GM12801 (cell line): ENCODE results near the gene EP400.

Source experiments
- CTCF ChIP-seq: IDR thresholded peaks from one replicate; pipeline ENCODE4 v1.5.1; 2011; ENCODE audit warnings: control low read depth; ENCODE audit not compliant: insufficient read length; ENCODE audit errors: extremely low read depth

EP400 gene

GRCh38 chr12:132061641-132062430, 112.1 kb downstream of the EP400 start:
- no peak for TF ChIP-seq CTCF

- TF ChIP-seq CTCF: no peak
Measured at GRCh38 chr12:132062481-132062880, 112.7 kb downstream of the EP400 start.

- no peak for TF ChIP-seq CTCF
Measured at GRCh38 chr12:132063491-132063890, 113.7 kb downstream of the EP400 start.

- no peak for TF ChIP-seq CTCF
Measured at GRCh38 chr12:132064631-132065030, 114.9 kb downstream of the EP400 start.

- TF ChIP-seq CTCF: no peak
Measured at GRCh38 chr12:132065203-132065602, 115.5 kb downstream of the EP400 start.

GRCh38 chr12:132065609-132066344, 116.0 kb downstream of the EP400 start:
- no peak for TF ChIP-seq CTCF

- no peak for TF ChIP-seq CTCF
Measured at GRCh38 chr12:132066345-132066685, 116.6 kb downstream of the EP400 start.
